Myocyte (in vitro differentiated cells): ENCODE data around the gene THOC3. TPM values are rescaled to one million over a fixed set of nuclear protein-coding genes. Genes with fewer than 3 reads are reported as not detected.
"Not testable (repeated sequence)": the region's sequence is repeated elsewhere in the genome, so short reads cannot be mapped to it uniquely, and the experiment has no call there.

ENCODE experiments used
- DNase-seq: peaks from one replicate; pipeline ENCODE4 v3.0.0-alpha.2; 2012; ENCODE audit warnings: low read depth
- polyA plus RNA-seq: library from polyadenylated mRNA; unstranded; fragments of >200 nt; gene quantifications from one replicate; pipeline ENCODE4 v1.2.1, GENCODE V29; 2012; ENCODE audit warnings: missing spikeins
- total RNA-seq: library from RNA; depleted of rRNA; stranded (reverse); fragments of >200 nt; gene quantifications from 2 replicates; pipeline ENCODE4 v1.2.3, GENCODE V29; 2014

The THOC3 gene, protein sequence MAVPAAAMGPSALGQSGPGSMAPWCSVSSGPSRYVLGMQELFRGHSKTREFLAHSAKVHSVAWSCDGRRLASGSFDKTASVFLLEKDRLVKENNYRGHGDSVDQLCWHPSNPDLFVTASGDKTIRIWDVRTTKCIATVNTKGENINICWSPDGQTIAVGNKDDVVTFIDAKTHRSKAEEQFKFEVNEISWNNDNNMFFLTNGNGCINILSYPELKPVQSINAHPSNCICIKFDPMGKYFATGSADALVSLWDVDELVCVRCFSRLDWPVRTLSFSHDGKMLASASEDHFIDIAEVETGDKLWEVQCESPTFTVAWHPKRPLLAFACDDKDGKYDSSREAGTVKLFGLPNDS
- 28.2 and 34.3 TPM in 2 replicates for total RNA-seq
- 20.8 TPM for polyA plus RNA-seq

DNA sequence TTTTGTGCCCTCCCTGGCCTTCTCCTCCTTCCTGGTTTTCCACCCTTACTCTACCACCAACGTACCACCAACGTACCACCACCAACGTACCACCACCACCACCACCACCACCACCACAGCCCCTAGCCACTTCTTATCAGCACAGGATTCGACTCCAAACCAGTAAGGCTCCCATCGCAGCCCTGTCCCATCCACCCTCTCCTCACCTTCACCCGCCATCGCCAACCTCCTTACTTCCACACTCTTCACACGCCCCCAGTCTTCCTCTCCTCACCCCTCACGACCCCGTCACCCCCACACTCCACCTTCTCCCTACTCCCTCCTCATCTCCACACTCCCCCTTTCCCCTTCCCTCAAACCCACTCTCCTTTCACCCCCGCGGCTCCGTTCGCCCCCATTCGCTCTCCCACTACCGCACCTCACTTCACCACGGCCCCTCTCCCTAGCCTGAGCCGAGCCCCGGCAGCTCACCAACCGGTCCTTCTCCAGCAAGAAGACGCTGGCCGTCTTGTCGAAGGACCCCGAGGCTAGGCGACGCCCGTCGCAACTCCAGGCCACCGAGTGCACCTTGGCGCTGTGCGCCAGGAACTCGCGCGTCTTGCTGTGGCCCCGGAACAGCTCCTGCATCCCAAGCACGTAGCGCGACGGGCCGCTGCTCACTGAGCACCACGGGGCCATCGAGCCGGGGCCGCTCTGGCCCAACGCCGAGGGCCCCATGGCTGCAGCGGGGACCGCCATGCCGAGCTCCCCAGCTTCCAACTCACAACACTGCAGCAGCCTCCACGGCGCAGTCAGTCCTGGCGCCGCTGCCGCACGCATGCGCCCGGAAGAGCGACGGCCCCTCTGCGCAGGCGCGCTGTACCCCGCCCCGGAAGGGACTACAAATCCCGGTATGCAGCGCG, at the start of gene THOC3:
TSS of gene THOC3 (minus strand) at position 845 of the 902 bp plus-strand sequence. CDS start at position 738, 107 bp downstream.
- DNase-seq, result peak; percentile 73

DNA sequence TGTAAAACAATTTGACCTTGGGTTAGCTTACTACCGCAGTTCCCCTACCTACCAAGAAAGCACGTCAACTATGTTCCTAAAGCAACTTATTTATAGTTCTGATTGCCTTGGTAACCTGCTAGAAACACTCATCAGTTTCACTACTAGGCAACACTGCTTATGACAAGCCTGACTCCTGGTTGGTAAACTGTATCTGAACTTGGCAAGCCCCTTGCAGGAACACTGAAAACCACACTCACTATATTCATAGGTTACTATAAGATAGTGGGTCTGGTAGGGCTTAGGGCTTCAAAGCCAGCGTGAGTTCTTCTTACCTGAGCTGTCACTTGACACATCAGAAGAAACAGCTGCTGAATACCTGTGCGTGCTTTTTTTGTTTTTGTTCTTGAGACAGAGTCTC, 49.2 kb upstream of the THOC3 start:
- DNase-seq, result not testable (repeated sequence)

DNA sequence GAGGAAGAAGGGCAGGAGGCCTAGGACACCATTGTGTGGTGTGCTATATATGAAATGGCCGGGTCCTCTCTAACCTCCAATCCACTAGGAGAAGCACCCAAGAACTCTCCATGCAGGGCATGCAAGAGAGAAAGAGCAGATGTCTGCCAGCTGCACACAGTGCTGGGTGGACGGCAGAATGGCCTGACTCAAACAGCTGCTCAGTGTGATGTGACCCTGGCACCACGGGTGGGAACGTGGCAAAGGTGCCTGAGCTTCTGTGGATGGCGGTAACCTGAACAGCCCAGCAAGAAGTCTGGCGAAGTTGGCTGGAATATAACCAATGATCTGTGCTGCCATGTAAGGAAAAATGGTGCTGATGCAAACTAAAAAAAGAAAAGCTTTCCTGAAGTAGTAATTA, 46.2 kb upstream of the THOC3 start:
- DNase-seq, result not testable (repeated sequence)

DNA sequence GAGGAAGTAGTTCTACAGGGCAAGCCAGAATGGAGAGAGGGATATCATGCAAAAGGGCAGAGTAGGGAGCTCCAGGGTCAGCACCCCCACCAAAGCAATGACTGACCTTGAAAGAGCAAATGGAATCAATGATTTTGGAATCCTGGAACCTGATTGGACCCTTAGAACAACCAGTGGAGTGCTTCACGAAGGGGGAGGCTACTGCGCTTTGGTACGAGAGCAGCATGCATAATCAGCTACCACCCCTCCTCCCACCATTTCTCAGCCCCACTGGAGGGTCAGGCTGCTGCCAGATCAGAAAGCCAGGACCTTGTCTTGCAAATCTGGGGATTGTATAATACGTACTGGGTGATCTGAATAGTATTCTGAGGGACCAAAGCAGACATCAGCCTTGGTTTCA, 43.0 kb upstream of the THOC3 start:
- DNase-seq, result not testable (repeated sequence)

DNA sequence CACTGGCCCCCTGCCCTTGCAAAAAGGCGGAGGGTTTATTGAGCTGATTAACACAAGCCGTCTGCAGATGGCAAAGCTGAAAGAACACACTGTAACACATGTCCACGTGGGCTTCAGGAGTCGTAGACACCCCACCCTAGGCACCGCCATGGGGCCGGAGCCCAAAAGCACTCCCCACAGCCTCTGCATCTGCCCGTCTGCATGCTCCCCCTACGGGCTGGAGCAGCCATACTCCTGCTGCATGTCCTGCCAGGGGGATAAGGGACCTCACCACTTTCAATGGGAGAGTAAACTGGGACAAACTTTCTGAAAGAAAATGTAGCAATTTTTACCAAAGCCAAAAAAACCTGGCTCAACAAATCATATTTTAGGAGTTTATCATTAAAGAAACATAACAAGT, 42.1 kb upstream of the THOC3 start:
- not testable (repeated sequence) for DNase-seq

DNA sequence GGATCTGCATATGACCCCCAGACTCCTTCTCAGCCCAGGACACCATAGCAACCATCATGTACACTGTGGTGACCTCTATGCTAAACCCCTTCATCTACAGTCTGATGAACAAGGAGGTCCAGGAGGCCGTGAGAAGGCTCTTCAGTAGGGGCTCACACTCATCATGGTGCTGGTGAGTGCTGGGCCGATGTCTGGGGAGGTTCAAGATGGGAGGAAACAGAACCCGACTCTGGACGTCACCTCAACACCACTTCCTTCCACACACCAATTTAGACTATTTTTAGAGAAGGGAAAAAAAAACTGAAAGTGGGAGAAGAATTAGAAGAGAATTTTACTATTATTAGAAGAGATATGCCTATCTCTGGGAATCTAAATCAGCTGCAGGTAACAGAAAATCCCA, 39.1 kb upstream of the THOC3 start:
- not testable (repeated sequence) for DNase-seq

DNA sequence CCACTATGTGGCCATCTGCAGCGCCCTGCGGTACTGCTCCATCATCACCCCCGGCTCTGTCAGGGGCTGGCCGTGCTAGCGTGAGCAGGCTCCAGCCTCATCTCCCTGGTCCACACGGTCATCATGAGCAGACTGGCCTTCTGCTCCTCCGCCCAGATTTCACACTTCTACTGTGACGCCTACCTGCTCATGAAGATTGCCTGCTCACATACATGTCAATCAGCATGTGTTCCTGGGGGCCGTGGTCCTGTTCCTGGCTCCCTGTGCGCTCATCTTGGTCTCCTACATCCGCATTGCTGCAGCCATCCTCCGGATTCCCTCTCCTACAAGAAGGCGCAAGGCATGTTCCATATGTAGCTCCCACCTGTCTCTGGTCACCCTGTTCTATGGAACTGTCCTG, 38.7 kb upstream of the THOC3 start:
- DNase-seq, result not testable (repeated sequence)

DNA sequence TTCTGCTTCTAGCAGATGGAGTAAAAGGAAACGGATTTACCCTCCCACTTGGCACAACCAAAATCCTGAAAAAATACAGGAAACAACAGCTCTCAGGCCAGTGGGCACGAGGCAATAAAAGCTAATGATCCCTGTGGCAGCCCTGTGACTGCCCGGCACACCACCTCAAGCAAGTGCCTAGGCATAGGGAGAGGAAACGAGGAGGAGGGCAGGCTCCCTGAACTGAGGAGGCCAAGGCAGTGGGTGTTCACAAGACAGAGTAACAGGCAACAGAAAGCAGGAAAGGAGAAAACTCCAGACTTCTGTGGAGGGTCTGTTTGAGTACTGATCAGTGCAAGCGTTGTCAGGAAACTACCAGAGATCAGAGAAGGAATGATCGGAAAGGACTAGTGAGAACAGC, 29.9 kb upstream of the THOC3 start:
- not testable (repeated sequence) for DNase-seq

DNA sequence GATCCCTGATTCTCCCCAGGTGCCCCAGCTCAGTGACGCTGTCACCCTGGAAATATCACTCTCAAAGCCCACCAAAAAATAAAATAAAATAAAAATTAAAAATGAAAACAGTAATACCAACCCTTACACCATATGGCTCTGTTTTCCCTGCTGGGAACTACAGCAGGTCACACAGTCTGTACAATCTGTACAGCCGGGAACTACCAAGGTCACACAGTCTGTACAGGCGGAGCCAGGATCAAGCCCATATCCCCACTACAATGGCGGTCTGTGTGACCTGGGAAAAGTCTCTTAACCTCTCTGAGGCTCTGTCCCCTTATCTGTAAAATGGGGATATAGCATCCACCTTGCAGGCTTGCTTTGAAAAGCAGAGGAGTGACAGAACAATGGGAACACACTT, 29.4 kb upstream of the THOC3 start:
- DNase-seq, result not testable (repeated sequence)

DNA sequence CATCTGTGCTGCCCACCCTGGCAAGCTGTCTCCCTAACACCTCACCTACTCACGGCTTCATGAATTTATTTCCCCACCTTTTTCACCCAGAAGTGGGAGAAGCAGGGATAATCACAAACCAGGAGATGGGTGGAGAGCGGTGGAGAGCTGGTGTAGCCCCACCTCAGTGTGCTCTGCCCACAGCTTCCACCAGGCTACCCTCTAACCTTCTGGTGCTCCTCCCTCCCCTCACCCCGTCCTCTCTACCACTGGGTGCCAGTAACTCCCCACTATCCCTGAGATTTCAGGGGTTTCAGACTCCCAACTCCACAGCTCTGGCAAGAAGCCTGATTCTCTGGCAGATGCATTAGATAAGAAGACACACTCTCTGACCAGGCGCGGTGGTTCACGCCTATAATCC, 28.7 kb upstream of the THOC3 start:
- not testable (repeated sequence) for DNase-seq

DNA sequence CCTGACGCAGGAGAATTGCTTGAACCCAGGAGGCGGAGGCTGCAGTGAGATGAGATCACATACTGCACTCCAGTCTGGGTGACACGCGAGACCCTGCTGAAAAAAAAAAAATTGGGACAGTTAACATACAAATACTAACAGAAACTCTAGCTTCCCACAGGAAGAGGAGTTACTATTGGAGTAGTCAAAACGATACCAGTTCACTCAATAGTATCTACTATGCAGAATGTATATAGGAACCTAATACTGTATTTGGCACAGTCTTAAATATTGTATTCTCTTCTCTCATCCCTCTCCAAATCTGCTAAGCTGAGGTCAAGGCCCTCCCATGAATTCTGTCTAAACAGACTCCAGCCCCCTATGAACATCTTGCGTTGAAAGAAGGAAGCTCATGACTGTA, 27.4 kb upstream of the THOC3 start:
- DNase-seq, result not testable (repeated sequence)

DNA sequence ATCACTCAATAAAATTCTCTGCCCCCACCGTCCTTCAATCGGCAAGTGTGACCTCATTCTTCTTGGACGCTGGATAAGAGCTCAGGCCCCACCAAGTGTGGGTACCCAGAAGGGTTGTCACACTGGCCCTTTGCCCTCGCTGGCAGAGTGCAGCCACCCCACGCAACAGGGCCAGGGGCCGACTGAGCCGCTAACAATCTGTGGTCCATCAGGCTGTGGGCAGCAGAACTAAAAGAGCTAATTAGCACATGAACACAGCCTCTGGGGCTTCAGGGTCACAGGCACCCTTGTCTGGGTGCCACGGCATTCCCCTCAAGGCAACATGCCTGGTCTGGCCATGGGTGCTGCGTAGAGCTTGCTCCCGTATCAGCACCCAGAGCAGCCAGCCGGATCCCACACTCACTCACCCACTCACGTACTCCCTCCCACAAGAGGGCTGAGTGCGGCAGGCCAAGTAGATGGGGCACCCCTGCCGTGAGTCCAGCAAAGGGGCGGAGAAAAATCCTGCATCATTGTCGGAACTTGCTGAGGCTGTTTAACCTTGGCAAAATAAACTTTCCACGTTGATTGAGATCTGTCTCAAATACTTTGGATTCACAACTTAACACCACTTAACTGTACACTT, 11.4 kb upstream of the THOC3 start:
- not testable (repeated sequence) for DNase-seq

DNA sequence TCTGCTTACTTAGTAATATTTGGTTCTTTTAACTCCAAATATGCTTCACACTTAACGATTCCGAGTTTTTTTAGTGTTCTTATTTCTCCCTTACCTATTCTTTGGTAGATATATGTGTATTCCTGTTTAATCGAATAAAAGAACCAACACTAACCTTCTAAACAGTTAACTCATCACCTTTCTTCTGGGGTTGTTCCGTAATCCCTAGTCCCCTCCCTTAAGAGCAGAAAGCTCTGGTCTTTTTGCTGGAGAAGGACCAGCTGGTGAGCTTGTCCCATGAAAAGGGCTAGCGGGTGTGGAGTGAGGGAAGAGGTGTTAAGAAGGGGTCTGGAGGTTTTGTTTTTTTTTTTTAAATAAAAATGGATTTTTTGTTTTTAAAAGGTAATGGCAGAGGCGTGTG, 266 bp upstream of the THOC3 start:
- DNase-seq, result not testable (repeated sequence)

DNA sequence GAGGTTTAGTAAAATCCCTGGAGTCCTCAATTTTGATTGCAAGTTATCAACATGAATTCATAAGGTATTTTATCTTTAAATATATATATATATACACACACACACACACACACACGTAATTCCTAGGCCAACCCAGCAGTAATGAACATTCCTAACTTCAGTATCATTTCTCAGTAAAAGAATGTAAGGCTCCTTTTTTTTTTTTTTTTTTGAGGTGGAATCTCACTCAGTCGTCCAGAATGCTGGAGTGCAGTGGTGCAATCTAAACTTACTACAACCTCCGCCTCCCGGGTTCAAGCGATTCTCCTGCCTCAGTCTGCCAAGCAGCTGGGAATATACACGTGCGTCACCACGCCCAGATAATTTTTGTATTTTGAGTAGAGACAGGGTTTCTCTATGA, 5.8 kb downstream of the THOC3 start:
- not testable (repeated sequence) for DNase-seq

DNA sequence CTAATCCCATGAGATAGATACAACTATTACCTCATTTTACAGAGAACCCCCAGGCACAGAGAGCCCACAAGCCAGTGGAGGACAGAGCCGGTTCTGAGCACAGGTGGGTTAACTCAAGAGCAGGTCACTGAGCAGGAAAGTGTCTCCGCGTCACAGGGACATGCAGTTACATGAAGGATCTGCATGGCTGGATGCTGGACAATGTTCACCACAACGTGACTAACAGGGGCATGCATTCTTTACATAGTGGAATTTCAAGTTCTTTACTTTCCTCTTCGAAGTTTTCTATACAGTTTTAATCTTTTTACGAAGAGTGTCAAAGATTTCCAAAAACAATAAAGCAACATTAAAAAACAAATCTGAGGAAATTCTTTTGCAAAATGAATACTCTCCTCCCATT, 7.9 kb downstream of the THOC3 start:
- not testable (repeated sequence) for DNase-seq

DNA sequence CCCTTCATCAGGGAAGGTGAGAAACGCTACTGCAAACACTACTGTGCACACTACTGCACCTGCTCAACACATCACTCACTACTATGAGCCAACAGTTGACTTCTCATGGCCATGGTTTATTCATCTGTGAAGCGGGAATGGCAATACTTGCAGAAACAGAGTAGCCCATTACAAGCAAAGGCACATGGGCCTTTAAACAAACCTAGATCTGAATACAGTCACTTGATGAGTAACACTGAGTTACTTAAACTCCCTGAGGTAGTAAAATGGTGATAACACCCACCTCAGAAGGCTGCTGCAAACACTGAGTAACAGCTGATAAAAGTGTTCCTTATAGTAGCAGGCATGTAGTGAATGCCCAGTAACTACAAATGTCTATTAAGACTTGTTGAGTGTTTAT, 9.6 kb downstream of the THOC3 start:
- not testable (repeated sequence) for DNase-seq

DNA sequence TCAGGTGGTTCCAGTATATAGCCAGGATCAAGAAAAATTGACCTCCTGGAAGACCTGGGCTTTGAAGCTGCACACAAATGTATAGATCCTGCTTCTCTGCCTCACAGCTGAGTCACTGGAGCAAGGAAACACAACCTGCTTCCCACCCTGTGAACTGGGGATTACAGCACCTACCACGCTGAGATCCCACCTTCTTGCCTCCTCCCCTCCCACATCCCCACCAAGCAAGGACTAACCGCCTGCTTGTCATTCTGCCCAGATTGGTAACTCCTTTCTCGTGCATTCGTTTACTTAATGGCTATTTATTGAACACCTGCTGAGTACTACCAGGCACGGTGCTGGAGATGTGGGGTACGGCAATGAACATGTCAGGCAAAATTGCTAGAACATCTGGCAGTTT, 14.0 kb downstream of the THOC3 start:
- DNase-seq, result not testable (repeated sequence)

DNA sequence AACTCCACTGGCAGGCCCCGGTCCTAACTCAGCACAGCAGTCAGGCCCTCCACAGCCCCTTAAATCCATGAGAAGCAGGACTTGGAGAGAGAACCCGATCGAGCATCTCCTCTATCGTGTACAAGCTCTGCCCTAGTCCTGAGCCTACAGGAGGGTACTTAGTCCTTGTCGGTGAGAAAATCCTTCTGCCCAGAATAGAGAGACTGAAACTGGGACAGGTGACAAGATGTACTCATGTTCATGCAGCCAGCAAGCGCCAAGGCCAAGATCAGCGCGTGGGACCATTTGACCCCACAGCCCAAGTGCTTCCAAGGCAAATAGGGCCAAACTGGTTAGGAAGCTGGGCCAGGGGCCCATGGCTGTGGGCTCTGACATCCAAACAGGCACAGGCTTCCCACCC, 15.3 kb downstream of the THOC3 start:
- DNase-seq, result not testable (repeated sequence)

DNA sequence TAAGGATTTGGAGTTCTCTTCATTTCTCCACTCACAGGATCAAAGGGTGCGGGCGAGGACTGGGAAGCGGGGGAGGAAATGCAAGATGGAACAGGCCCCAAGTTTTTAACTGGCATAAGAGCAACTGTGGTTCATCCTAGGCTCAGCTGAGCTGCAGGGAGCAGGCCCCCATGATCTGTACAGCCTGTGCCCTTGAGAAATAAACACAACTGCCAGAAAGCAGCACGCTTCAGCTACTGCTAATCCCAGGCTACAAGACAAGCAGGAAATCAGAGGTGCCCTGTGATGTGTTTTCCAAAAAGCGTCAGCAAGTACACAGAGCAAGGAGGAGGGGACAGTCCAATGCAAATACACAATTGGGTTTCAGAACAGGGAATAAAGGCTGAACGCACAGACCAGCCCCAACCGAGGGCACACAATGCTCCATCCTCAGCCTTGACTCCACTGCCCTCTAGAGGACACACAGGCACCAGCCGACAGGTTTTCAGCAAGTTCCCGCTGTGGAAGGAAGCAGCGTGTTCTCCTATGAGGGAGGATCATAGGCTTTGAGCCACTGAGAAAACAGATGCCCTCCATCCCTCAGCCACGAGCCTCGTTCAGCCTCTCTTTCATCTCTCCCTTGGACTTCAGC, 16.7 kb downstream of the THOC3 start:
- DNase-seq, result not testable (repeated sequence)

DNA sequence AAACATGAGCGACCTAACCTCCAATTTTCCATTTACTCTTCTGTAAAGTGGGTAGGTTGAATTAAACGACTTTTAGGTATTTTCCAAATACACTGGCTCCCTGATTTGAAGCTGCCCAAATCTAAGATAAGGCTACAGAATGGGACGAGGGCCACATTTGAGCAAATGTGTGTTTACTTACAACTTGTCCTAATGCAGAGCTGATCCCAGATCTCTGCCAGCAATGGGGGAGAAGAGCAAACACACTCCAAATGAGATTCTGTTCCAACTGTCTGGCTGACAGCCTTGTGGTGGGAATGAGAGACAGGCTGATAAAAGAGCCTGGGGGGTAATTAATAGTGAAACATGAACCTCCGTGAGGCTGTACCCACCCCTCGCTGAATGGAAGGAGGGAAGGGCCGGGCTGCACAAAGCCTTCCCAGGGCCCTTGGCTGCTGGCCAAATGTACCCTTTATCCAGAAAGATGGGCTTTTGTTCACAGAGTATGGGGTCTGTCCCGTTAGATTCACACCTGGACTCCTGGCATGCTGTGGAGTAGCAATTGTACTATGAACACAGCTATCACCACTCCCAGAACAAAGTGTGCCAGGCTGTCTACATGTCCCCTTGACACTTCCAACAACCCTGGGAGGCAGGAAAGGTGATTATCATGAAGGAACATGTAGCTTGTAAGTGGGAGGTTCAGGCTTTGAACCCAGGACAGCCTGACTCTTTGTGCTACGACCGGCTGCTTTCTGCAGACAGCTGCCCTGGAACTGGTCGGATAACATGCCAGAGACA, 19.6 kb downstream of the THOC3 start:
- not testable (repeated sequence) for DNase-seq
